ENCODE data around the gene ACSS3. TPM values are rescaled to one million over a fixed set of nuclear protein-coding genes. Genes with fewer than 3 reads are reported as not detected.

Gene ACSS3
- total RNA-seq, 1 experiment from 2014 or later: not detected

- Histone ChIP-seq H3K79me2 (ENCODE audit: low read length) (no peaks in the 10 kb centered on the region), H4K20me1 (ENCODE audit: insufficient read depth, low read depth, low read length) (no peaks in the 10 kb centered on the region), H3K27me3 (ENCODE audit: low read length) (no peaks in the 10 kb centered on the region), H3K9ac (ENCODE audit: low read length) (no peak overlapping the region), H3K9me2 (replicated peaks; ENCODE audit: insufficient read depth, low read length) (no peaks in the 10 kb centered on the region), H3K36me3 (ENCODE audit: insufficient read depth, low read length) (no peaks in the 10 kb centered on the region), H2AFZ (ENCODE audit: low read length) (no peak overlapping the region), H3K9me3 (ENCODE audit: low read length) (no peaks in the 10 kb centered on the region), H3K4me2 (ENCODE audit: low read depth, low read length, poor library complexity, severe bottlenecking) (no peak overlapping the region), H3K4me1 (ENCODE audit: low read length) (no peaks in the 10 kb centered on the region), H3K27ac (ENCODE audit: low read length) (no peak overlapping the region), H3K4me3 (ENCODE audit: low read length) (no peak overlapping the region)
- no peak for DNase-seq
Observed at GRCh38 chr12:81229759-81230158, 151.9 kb downstream of the ACSS3 start.

DNA sequence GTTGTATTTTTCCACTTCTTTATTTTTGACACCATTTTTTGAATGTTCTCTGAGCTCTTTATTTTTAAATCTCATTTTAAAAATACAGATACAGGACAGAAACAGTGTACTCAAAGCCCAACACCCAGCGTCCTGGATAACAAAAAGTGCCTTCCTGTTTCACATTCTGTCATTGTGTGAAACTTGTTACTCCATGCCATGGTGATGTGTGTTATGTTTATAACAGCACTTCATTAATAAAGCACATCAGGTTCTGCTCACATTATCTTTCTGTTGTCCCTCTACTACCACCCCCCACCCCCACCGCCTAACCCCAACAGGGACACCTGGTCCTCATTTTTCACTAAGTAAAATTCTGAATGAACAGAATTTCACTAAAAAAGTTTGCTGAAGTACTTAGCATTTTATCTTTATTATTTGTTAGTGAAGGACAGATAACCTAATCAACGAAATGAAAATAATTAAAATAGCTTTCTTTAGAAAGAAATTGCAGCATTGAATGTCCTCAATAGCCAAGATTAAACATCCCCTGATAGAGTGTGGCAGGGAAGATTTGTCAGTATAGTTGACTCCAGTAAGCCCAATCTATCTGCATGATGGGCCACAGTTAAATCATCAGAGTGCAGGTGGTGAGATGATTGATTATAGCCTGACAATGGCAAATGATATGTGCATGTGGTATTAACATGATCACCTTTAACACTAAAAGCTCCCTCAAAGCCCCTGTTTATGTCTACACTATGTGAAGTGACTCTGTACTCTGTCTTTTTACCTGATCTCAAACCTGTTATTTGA is 153.9 kb downstream of the ACSS3 start:
- Histone ChIP-seq H2AFZ (ENCODE audit: low read length) (no peak overlapping the region), H3K4me1 (ENCODE audit: low read length) (no peaks in the 10 kb centered on the region), H3K27ac (ENCODE audit: low read length) (no peak overlapping the region), H3K36me3 (ENCODE audit: insufficient read depth, low read length) (no peaks in the 10 kb centered on the region), H3K9me3 (ENCODE audit: low read length) (no peaks in the 10 kb centered on the region), H3K4me2 (ENCODE audit: low read depth, low read length, poor library complexity, severe bottlenecking) (no peak overlapping the region), H3K9me2 (replicated peaks; ENCODE audit: insufficient read depth, low read length) (no peaks in the 10 kb centered on the region), H4K20me1 (ENCODE audit: insufficient read depth, low read depth, low read length) (no peaks in the 10 kb centered on the region), H3K27me3 (ENCODE audit: low read length) (no peaks in the 10 kb centered on the region), H3K79me2 (ENCODE audit: low read length) (no peaks in the 10 kb centered on the region), H3K4me3 (ENCODE audit: low read length) (no peak overlapping the region), H3K9ac (ENCODE audit: low read length) (no peak overlapping the region)
- no peak for DNase-seq

DNA sequence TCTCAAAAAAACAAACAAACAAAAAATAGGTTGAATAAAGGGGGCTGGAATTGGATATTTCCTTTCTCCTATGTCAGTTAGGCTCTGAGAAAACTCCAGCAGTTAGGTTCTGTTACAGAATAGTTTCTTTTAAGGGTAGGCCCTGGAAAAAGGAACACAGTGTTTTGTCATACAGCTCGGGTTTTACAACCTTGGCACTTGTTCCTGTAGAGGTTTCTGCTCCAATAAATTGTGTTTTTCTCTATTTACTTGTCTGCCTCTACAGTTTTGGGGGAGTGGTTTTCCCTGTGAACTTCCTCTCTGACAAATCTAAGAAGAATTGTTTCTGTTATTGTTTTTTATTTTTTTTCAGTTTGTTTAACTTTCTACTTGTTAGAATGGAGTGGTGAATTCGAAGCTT is 167.6 kb downstream of the ACSS3 start:
- H3K9ac ChIP-seq (ENCODE audit: low read length): no peak overlapping the region
- H3K79me2 ChIP-seq (ENCODE audit: low read length): no peaks in the 10 kb centered on the region
- no peaks in the 10 kb centered on the region for H3K9me2 ChIP-seq (replicated peaks; ENCODE audit: insufficient read depth, low read length)
- H3K36me3 ChIP-seq (ENCODE audit: insufficient read depth, low read length): no peaks in the 10 kb centered on the region
- H3K4me1 ChIP-seq (ENCODE audit: low read length): peaks cover 8% of the 10 kb centered on the region
- DNase-seq: no peak
- no peak overlapping the region for H2AFZ ChIP-seq (ENCODE audit: low read length)
- no peaks in the 10 kb centered on the region for H3K27me3 ChIP-seq (ENCODE audit: low read length)
- H3K4me3 ChIP-seq (ENCODE audit: low read length): no peak overlapping the region
- no peak overlapping the region for H3K4me2 ChIP-seq (ENCODE audit: low read depth, low read length, poor library complexity, severe bottlenecking)
- H4K20me1 ChIP-seq (ENCODE audit: insufficient read depth, low read depth, low read length): no peaks in the 10 kb centered on the region
- no peaks in the 10 kb centered on the region for H3K9me3 ChIP-seq (ENCODE audit: low read length)
- no peak overlapping the region for H3K27ac ChIP-seq (ENCODE audit: low read length)

DNA sequence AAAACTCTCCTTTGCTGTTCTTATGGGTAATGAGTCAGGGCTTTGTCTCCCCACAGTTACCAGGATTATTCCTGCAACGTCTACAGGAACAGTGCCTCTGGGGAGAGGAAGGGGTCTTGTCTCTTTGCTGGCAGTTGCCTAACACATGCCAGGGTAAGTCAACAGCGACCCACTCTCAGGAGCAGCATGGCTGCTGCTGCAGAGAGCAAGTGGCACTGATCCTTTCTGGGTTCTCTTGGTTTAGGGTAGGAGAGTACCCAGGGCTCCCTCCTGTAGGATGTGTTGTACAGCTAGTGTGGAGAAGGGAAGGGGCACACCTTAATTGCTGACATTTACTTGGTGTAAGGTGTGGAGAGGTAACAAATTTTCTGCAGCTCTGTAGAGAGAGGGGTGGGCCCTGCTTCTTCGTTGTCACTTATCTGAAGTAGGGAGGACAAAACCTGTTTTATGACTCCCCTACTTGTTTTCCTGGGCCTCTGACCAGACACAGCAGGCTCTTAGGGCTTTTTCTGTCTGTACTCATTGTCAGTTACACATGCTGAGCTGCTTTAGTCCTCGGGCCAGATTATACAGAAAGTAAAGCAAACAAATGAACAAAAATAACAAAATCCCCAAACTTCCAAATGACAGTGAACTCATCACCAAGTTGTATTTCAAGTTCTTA is 168.2 kb downstream of the ACSS3 start:
- Histone ChIP-seq H4K20me1 (ENCODE audit: insufficient read depth, low read depth, low read length) (no peaks in the 10 kb centered on the region), H3K27me3 (ENCODE audit: low read length) (no peaks in the 10 kb centered on the region), H3K4me3 (ENCODE audit: low read length) (no peak overlapping the region), H3K4me2 (ENCODE audit: low read depth, low read length, poor library complexity, severe bottlenecking) (no peak overlapping the region), H3K9me2 (replicated peaks; ENCODE audit: insufficient read depth, low read length) (no peaks in the 10 kb centered on the region), H3K27ac (ENCODE audit: low read length) (no peak overlapping the region), H2AFZ (ENCODE audit: low read length) (no peak overlapping the region), H3K79me2 (ENCODE audit: low read length) (no peaks in the 10 kb centered on the region), H3K9me3 (ENCODE audit: low read length) (no peaks in the 10 kb centered on the region), H3K36me3 (ENCODE audit: insufficient read depth, low read length) (no peaks in the 10 kb centered on the region), H3K9ac (ENCODE audit: low read length) (no peak overlapping the region), H3K4me1 (ENCODE audit: low read length) (peaks cover 8% of the 10 kb centered on the region)
- no peak for DNase-seq

- Histone ChIP-seq H3K9me2 (replicated peaks; ENCODE audit: insufficient read depth, low read length) (no peaks in the 10 kb centered on the region), H3K79me2 (ENCODE audit: low read length) (no peaks in the 10 kb centered on the region), H3K27me3 (ENCODE audit: low read length) (no peaks in the 10 kb centered on the region), H3K9me3 (ENCODE audit: low read length) (no peaks in the 10 kb centered on the region), H3K4me2 (ENCODE audit: low read depth, low read length, poor library complexity, severe bottlenecking) (no peak overlapping the region), H3K9ac (ENCODE audit: low read length) (no peak overlapping the region), H4K20me1 (ENCODE audit: insufficient read depth, low read depth, low read length) (no peaks in the 10 kb centered on the region), H3K4me3 (ENCODE audit: low read length) (no peak overlapping the region), H2AFZ (ENCODE audit: low read length) (no peak overlapping the region), H3K36me3 (ENCODE audit: insufficient read depth, low read length) (no peaks in the 10 kb centered on the region), H3K4me1 (ENCODE audit: low read length) (peaks cover 8% of the 10 kb centered on the region), H3K27ac (ENCODE audit: low read length) (no peak overlapping the region)
- DNase-seq: no peak
Observed at GRCh38 chr12:81249976-81250375, 172.1 kb downstream of the ACSS3 start.

DNA sequence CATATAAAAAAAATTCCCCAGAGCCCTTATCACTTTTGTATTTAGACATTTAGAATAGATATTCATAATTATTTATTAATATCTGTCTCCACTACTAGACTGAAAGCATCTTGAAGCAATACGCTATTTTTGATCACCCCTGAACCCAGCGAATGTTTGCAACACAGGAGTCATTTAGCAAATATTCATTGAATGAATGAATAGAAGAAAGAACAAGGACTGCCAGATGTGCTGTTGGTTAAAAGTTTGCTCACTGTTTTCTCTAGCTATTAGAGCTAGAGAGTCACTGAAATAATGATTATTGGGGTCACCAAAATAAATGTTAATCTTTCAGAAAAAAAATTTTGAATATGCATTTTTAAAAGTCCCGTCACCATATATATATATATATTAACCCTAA is 174.3 kb downstream of the ACSS3 start:
- Histone ChIP-seq H3K9ac (ENCODE audit: low read length) (no peak overlapping the region), H3K4me3 (ENCODE audit: low read length) (no peak overlapping the region), H3K9me2 (replicated peaks; ENCODE audit: insufficient read depth, low read length) (no peaks in the 10 kb centered on the region), H3K27me3 (ENCODE audit: low read length) (no peaks in the 10 kb centered on the region), H3K27ac (ENCODE audit: low read length) (no peak overlapping the region), H3K36me3 (ENCODE audit: insufficient read depth, low read length) (no peaks in the 10 kb centered on the region), H3K4me1 (ENCODE audit: low read length) (peaks cover 8% of the 10 kb centered on the region), H3K9me3 (ENCODE audit: low read length) (no peaks in the 10 kb centered on the region), H3K79me2 (ENCODE audit: low read length) (no peaks in the 10 kb centered on the region), H2AFZ (ENCODE audit: low read length) (no peak overlapping the region), H4K20me1 (ENCODE audit: insufficient read depth, low read depth, low read length) (no peaks in the 10 kb centered on the region), H3K4me2 (ENCODE audit: low read depth, low read length, poor library complexity, severe bottlenecking) (no peak overlapping the region)
- no peak for DNase-seq

DNA sequence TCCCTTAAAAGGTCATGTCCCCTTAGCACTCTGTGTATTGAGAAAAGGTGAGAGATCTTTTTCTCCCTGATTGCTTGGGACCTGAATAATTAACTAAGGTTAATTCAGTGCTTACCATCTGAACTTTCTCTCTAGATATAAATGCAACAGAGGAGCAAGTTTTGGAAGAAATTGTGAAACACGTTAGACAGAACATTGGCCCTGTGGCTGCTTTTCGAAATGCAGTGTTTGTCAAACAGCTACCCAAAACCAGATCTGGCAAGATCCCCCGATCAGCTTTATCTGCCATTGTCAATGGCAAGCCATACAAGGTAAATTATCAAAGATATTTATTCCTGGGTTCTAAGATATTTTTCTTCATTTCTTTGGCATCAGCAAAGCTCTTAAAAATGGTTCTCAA is 175.5 kb downstream of the ACSS3 start:
- H3K4me2 ChIP-seq (ENCODE audit: low read depth, low read length, poor library complexity, severe bottlenecking): no peak overlapping the region

DNA sequence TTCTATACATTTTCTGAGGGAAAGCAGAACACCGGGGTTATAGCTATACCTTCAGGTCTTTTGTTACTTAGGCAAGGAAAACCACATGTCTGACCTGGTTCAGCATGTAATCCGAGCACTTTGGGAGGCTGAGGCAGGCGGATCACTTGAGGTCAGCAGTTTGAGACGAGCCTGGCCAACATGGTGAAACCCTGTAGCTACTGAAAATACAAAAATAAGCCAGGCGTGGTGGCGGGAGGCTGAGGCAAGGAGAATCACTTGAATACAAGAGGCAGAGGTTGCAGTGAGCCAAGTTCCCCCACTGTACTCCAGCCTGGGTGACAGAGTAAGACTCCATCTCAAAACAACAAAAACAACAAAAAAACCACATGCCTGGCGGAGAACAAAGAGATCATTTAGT is 177.6 kb downstream of the ACSS3 start:
- DNase-seq: no peak

More for the DNA sequence above, 175.5 kb downstream of the ACSS3 start:
- no peak for DNase-seq
- Histone ChIP-seq H4K20me1 (ENCODE audit: insufficient read depth, low read depth, low read length) (no peaks in the 10 kb centered on the region), H3K9me2 (replicated peaks; ENCODE audit: insufficient read depth, low read length) (no peaks in the 10 kb centered on the region), H2AFZ (ENCODE audit: low read length) (no peak overlapping the region), H3K4me3 (ENCODE audit: low read length) (no peak overlapping the region), H3K4me1 (ENCODE audit: low read length) (peaks cover under 1% of the 10 kb centered on the region; the same call in 1 of the 2 replicates), H3K9me3 (ENCODE audit: low read length) (no peaks in the 10 kb centered on the region), H3K27ac (ENCODE audit: low read length) (no peak overlapping the region), H3K36me3 (ENCODE audit: insufficient read depth, low read length) (no peaks in the 10 kb centered on the region), H3K79me2 (ENCODE audit: low read length) (no peaks in the 10 kb centered on the region), H3K9ac (ENCODE audit: low read length) (no peak overlapping the region), H3K27me3 (ENCODE audit: low read length) (no peaks in the 10 kb centered on the region)

More for the DNA sequence above, 177.6 kb downstream of the ACSS3 start:
- no peaks in the 10 kb centered on the region for H3K27me3 ChIP-seq (ENCODE audit: low read length)
- H3K9me3 ChIP-seq (ENCODE audit: low read length): no peaks in the 10 kb centered on the region
- H4K20me1 ChIP-seq (ENCODE audit: insufficient read depth, low read depth, low read length): no peaks in the 10 kb centered on the region
- no peaks in the 10 kb centered on the region for H3K36me3 ChIP-seq (ENCODE audit: insufficient read depth, low read length)
- H3K79me2 ChIP-seq (ENCODE audit: low read length): no peaks in the 10 kb centered on the region
- H2AFZ ChIP-seq (ENCODE audit: low read length): no peak overlapping the region
- H3K4me2 ChIP-seq (ENCODE audit: low read depth, low read length, poor library complexity, severe bottlenecking): no peak overlapping the region
- H3K27ac ChIP-seq (ENCODE audit: low read length): no peak overlapping the region
- H3K4me3 ChIP-seq (ENCODE audit: low read length): no peak overlapping the region
- no peak overlapping the region for H3K9ac ChIP-seq (ENCODE audit: low read length)
- H3K4me1 ChIP-seq (ENCODE audit: low read length): no peaks in the 10 kb centered on the region
- no peaks in the 10 kb centered on the region for H3K9me2 ChIP-seq (replicated peaks; ENCODE audit: insufficient read depth, low read length)
